Measurements from ENCODE around the gene SH3PXD2A.
A peak's percentile ranks its signal among the peaks of the same experiment; 100 is the strongest.

The SH3PXD2A gene

DNA sequence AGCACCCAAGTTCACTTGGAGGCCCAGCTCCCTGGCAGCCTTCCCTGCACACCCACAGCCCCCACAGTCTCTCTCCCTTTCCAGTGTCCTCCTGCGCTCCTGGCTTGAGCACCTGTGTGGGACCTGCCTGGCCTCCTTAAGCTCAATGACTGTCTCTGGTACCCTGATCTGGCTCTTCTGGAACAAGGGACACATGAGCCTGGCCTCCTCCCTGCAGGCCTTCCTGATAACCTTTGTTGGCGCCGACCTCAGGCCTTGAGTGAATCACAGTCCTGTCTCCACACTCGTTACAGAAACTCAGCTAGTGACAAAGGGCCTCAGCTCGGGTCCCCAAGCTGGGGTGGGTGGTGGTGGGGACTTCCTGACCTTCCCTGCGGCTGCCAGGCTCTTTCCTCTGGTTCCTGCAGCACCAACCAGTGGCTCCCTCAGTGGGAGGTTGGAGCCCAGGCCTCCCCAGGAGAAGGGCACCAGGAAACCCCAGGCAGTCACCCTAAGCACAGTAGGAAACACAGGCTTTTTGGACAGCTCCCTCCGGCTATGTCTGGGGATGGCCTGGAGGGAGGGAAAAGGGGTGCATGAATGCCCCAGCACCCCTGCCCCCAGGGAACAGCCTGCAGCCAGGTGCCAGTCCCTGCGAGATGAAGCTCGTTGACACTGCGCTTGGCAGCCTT, 147.3 kb downstream of the SH3PXD2A start:
- no peak for DNase-seq (ENCODE audit: low spot score)

DNA sequence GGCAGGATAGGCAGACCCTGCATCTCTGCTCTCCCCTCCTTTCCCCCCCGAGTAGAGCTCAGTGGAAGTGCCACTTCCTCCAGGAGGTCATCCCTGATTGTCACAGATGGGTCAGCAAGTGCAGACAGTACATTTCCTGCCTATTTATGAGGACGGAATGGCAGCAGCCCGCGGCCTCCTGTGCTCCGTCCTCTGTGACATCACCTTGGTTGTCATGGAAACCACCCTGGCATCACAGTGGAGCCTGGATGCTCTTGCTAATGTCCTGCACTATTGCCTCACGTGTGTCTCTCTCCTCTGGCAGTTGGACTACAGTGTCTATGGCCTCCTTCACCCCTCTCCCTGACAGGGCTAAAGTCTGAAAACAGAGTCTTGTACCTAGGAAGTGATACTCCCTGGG, 148.6 kb downstream of the SH3PXD2A start:
- DNase-seq (ENCODE audit: low spot score), result peak; percentile 60

DNA sequence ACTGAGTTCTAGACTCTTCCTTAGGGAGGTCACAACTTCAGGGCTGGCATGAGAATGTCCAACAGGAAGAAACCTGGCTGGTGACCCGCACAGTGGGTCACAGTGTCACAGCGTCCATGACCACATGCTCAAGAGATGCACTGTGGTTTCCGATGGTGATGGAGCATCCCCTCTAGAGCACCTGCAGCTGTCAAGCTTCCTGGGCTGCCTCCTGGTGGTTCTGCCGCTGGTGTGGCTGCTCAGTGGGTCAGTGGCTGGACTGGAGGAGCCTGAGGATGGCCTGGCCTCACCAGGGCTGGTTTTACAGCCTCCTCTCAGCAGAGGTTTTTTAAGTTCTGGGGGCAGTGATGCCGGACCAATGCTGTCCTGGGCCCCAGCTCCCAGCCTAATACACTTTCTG, 149.3 kb downstream of the SH3PXD2A start:
- DNase-seq (ENCODE audit: low spot score), result no peak

DNA sequence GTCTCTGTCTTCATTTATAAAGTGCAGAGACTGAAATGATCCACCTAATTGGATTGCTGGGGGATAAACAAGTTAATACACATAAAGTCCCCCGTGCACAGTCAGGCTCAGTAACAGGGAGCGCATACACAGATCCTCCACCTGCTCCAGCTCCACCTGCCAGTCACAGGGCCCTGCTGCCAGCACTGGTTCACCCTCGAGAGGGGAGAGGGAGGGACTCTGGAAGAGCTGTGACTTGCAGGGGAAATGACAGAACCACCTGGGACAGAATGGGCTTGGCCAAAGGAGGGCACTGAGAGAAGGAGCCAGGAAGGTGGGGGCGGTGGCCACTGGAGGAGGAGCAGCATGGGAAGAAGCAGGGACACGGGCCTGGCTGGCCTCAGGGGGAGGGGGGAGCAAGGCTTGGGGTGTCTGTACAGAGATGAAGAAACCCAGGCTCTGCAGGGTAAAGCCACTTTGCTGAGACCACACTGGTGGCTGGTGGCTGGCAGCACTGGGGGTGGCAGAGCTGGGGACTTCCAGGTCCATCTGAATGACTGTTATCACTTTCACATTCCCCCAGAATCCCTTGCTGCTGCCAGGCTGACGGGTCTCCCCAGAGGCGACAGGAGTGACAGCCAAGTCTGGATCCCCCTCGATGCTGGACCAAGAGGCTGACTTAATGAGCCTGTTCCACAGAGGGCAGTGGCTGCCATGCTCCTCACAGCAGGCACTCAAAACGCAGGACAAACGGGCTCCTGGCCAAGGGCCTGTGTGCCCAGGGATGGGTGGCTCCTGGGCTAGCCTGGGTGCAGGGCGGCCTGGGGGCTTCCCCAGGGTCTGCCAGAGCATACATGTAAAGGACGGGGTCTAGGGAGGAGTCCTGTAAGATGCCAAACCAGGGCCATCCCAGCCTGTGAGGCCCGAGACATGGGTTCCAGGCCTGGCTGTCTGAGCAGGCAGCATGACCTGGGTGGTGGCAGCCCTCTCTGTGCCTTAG, 151.1 kb downstream of the SH3PXD2A start:
- DNase-seq (ENCODE audit: low spot score), result no peak

DNA sequence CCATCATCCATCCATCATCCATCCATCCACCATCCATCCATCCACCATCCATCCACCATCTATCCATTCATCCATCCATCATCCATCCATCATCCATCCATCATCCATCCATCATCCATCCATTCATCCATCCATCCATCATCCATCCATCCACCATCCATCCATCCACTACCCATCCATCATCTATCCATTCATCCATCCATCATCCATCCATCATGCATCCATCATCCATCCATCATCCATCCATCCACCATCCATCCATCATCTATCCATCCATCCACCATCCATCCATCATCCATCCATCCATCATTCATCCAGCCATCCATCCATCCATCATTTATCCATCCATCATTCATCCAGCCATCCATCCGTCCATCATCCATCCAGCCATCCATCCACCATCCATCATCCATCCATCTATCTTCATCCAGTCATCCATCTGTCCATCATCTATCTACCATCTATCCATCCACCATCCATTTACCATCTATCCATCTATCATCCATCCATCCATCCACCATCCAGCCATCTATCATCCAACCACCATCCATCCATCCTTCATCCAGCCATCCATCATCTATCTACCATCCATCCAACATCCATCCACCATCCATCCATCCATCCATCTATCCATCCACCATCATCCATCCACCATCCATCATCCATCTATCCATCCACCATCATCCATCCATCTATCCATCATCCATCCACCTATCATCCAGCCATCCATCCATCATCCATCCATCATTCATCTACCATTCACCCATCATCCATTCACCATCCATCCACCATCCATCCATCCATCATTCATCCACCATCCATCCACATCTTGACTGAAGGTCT, 153.8 kb downstream of the SH3PXD2A start:
- DNase-seq (ENCODE audit: low spot score), result no peak

DNA sequence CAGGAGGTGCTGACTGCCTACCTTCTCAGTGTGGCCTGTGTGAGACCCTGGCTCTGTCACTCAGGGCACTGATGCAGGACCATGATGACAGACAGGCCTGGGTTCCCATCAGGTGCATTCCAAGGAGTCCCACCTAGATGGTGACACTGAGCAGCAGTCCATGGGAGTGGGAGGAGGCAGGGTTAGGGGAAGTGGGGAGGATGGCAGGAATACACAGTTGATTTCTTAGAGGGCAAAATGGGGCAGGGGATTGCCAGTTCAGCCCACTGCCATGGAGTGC, 155.0 kb downstream of the SH3PXD2A start:
- DNase-seq (ENCODE audit: low spot score), result no peak

DNA sequence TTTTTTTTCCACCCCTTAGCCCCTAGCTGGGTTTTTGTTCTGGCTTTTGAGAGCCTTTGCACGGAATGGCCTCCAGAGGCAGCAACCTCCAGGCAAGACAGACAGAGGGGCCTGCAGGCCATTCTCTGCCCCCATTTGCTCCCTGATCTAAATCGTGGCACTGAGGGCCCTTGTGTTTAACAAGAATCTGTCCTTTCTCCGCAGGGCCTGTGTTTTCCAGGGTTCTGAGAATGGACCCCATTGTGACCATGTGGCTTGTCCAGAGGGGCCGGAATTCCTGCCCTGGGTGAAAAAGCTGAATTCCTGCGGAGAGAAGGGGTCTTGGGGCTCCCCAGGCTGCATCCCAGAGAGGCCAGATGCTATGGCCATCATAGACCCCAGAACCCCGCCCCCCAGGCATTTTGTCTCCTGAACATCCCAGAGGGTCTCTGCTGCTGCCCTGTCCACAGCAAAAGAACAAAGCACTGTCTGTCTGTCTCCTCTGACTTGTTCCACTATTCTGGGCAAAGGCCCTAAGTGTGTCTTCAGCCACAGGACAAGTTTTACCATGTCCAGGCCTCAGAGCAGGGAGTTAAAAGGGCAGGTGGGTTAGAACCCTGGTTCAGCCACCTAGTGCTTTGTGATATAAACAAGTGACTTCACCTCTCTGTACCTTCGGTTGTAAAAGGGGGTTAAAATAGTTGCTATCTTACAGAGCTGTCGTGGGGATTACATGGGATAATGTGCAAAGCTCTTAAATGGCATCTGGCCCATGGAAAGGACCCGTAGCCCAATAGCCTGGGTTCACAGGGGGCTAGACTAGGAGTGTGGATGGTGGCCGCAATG, 155.6 kb downstream of the SH3PXD2A start:
- no peak for DNase-seq (ENCODE audit: low spot score)

DNA sequence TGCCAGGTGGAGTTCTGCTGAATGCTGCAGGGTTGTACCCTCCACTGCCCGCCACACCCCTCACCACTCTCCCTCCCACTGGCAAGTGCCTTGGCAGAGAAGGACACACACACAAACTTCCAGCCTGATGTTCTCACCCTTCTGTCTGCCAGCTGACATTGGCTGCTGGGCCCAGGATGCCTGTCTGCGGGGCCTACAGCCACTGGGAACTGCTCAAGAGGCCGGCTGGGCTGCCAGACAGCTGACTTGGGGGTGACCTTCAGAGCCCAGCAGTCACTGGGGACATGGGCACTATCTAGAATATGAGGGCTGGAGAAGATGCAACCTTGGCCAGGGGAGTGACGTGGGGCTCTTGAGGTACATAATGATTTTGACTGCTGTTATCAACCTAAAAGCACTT, 157.1 kb downstream of the SH3PXD2A start:
- DNase-seq (ENCODE audit: low spot score), result no peak

DNA sequence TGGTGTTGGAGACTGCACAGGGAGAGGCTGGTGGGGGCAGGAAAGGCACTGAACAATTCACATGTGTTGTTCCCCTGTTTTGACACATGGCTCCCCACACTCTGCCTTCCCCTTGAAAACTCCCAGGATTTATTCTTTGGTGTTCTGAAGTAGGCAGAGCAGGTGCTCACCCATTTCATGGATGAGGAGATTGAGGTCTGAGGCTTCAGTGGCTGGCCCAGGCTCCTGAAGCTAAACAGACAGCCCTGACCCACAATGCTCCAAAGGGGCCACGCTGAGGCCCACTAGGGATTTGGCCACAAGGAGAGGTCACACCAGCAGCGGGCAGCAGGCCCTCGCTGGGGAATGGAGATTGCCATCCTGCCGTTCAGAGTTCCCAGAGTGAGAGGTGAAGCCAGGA, 157.6 kb downstream of the SH3PXD2A start:
- DNase-seq (ENCODE audit: low spot score), result no peak

DNA sequence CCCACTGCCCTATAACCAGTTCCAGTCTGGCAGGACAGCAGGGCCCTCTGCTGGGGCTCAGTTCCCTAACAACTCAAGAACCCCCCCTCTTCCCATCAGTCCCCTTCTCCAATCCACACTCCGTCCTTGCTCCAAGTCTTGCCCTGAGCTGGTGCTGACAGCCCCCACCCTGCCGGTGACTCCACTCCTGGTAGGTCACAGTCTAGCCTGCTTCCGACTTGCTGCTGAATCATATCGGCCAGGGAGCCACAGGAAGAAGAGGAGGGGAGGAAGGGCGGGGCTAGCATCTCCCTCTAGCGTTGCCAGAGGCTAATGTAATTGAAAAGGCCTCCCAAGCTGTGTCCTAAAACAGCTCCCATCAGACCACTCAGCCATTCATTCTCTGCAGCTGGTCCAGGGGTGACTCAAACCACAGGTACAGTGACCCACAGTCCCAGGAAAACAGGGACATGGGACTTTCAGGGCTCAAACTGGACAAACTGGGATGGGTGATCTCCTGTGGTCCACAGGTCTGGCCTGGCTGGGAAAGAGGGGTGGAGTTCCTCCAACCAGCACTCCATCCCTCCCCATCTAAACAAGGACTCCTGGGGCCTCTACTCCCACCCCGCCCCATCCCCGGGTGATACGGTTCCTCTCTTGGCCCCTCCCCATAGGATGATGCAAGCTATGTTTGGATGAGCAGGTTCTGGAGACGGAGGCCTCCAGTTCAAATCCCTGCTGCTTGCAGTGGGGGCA, 158.8 kb downstream of the SH3PXD2A start:
- peak; percentile 52 for DNase-seq (ENCODE audit: low spot score)

DNA sequence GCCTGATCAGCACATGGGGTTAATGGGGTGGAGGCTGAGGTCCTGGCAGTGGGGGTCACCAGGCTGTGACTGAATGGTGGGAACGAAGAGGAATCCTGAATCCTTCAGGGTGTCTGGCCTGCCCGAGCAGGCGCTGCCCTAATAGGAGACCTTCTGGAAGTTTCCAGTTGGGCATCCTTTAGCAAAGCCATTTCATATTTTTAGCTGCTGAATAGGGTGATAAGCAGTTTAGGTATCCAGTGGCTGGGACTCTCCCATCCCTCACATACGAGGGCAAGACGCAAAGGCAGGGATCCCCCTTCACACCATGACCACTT, 159.3 kb downstream of the SH3PXD2A start:
- no peak for DNase-seq (ENCODE audit: low spot score)

DNA sequence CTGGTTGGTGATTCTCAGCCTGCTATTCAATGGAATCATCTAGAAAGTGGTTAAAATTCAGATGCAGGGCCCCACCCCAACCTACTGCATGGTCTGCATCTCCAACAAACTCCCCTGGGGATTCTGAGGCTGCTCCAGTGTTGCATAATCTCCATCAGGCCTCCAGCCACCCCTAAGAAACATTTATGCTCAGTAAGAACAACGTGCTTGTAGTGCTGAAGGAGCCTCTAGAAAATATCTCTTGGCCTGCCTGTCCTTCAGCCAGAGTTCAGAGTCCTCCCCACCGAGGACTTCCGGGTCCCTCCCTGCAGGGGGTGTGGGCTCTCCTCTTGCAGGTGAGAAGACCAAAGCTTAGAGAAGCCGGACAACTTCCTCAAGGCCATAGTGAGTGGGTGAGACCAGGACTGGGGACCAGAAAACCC, 159.8 kb downstream of the SH3PXD2A start:
- no peak for DNase-seq (ENCODE audit: low spot score)

DNA sequence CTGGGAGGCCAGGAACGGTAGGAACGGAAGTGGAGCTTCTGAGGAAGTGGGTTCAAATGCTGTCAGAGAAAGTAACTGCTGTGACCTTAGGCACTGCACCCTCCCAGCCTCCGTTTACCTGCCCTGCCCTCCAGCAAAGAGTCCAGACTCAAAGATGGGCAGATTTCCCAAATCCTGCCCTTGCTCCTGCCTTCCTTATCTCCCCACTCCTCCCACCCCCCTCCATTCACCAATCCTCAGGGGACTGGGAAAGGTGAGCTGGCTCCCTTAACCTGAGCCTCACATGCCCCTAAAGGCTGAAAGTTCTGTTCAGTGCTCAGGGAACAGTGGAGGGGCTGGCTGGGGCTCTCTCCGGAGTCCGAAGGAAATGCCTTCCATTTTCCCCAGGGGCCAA, 161.6 kb downstream of the SH3PXD2A start:
- no peak for DNase-seq (ENCODE audit: low spot score)

DNA sequence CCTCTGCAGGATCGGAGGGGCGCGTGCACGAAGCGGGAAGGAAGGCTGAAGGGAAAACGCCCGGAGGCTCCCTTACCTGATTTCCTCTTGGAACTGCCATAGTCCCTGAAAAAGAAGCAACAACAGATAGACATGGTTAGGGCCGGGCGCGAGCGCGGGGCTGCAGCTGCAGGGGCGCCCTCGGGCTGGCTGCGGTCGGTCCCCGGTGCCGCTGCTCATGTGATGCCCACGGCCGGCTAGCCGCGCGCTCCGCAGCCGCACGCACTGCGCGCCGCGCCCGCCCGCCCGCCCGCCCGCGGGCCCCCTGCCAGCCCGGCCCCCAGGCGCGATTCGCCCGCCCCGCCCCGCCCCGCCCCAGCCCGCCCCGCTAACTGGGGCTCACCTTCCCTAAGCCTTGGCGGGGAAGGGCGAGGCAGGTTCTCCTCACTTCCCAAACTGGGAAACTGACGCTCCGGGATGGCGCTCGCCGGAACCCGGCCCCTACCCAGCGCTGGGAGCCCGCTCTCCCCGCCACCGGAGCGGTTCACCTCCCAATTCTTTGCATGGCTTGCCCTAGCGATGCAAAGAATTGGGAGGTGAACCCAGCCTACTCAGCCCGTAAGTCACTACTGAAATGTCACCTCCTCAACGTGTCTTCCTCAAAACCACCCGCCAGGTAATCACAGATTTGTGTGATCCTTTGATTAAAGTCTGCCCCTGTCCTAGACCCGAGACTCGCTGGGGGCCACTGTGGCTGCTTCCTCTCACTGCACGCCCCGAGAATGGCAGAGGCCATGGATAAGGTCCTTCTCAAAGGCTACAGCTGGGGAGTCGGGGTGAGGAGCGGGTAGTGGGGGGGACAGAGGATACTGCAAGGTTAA, 162.2 kb downstream of the SH3PXD2A start:
- no peak for DNase-seq (ENCODE audit: low spot score)

DNA sequence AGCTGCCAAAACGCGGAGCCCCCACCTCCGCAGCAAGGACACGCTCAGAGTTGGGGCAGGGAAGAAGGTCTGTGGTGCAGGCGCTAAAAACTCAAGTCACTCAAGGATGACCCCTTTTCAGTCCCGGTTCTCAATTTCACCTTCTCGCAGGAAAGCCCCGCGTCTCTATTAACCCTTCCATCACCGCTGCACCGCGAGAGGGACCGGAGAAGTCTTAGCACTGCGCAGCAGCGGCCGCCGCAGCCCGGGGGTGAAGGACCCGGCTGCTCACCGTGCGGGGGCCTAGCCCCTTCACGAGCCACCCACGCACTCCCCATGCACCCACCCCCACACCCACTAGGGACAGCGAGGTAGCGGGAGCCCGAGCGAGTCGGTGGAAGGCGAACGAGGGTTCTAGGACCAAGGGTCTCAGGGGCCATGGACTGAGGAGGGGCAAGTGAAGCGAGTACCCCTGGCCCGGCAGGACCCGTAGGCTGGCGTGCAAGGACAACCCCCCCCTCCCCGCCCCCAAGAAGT, 162.9 kb downstream of the SH3PXD2A start:
- DNase-seq (ENCODE audit: low spot score), result no peak

DNA sequence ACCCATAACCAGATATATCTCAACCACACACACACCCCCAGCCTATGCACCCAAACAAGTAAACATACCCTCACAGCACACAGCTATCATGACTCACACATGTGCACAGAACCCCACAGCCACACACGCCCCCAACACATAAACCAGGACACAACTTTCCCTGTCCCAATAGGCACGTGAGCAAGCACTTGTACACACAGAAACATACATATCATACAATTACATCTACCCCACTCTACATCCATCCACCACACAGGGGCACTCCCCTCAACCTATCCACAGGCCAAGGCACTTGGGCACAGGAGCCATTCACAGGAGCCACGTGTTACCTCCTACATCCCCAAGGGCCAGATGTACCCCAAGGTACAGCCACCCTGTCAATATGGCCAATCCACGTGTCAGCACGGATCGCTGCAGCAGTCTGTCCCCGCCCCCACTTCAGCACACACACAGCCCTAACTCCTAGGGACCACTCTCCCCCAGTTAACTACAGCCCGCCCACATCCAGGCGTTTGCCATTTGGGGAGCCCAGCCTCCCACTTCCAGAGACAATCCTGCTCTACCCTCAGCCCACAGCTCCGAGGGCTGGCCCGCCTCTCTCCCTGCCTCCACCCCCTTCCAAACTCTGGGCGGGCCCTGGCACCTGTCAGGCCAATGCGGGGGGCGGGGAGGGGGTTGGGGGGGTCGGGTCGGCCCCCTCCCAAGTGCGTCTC, 163.5 kb downstream of the SH3PXD2A start:
- no peak for DNase-seq (ENCODE audit: low spot score)

DNA sequence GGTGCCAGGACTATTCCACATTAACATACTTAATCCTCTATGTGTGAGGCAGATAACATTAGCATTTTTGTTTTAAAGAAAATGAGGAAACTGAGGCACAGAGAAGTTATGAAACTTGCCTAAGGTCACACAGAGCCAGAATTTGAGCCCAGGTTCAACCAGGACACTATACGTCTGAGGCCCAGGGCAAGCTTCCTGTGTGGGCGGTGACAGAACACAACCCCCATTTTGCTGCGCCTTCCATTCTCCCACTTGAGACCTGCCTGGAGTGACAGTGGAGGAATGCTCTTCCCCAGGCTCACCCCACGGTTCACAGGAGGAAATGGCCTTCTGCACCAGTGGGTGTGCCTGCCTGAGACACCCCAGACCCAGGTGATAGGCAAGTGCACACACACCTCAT, 164.1 kb downstream of the SH3PXD2A start:
- DNase-seq (ENCODE audit: low spot score), result no peak

DNA sequence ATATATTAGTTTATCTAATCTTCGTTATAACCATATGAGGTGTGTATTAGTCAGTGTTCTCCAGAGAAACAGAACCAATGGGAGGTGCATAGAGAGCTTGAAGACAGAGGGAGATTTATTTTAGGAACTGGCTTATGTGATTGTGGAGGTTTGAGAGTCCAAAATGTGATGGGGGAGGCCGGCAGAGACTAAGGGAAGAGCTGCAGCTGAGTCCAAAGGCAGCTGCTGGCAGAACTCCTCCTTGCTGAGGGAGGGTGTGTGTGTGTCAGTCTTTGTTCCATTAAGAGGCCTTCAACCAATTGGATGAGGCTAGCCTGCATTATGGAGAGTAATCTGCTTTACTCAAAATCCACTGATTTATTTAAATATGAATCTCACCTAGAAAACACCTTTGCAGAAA, 165.1 kb downstream of the SH3PXD2A start:
- no peak for DNase-seq (ENCODE audit: low spot score)

DNA sequence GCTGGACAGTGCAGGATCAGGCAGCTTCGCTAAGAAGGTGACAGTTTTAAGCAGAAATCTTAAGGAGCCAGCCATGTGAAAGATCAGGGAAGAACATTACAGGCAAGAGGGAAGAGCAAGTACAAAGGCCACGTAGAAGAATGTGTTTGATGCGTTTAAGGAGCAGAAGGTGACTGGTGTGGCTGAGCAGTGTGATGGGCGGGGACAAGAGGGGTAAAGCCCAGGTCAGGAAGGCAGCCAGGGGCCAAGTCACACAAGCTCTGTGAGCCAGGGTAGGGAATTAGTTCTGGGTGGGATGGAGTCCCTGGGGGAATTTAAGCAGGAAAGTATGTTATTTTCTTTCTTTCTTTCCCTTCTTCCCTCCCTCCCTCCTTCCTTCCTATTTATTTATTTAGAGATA, 166.9 kb downstream of the SH3PXD2A start:
- DNase-seq (ENCODE audit: low spot score), result no peak
